ENCODE data around the gene TRAF3.

DNA sequence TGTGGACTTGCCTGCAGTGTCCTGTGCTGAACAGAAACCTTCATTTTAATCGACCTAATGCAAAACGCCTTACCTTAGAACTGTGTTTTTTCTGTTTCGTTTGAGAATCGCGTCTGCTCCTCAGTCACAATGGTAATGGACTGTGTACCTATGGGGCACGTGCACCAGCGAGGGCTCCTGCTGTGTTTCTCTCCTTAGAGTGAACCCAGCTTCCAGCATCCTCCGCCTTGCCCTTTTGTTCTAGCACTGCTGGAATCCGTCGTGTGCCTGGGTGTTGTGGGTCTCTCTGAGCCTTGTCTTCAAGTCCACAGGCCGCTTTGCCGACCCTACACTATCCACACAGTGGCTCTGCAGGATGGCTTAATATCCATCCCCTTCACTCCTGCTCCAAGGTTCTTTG, 148.9 kb downstream of the TRAF3 start:
- TF ChIP-seq, protein P1, sequence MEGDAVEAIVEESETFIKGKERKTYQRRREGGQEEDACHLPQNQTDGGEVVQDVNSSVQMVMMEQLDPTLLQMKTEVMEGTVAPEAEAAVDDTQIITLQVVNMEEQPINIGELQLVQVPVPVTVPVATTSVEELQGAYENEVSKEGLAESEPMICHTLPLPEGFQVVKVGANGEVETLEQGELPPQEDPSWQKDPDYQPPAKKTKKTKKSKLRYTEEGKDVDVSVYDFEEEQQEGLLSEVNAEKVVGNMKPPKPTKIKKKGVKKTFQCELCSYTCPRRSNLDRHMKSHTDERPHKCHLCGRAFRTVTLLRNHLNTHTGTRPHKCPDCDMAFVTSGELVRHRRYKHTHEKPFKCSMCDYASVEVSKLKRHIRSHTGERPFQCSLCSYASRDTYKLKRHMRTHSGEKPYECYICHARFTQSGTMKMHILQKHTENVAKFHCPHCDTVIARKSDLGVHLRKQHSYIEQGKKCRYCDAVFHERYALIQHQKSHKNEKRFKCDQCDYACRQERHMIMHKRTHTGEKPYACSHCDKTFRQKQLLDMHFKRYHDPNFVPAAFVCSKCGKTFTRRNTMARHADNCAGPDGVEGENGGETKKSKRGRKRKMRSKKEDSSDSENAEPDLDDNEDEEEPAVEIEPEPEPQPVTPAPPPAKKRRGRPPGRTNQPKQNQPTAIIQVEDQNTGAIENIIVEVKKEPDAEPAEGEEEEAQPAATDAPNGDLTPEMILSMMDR (IDR thresholded peaks at IDR 0.05 in 4 of 5, conservative IDR thresholded peaks at IDR 0.05 in 1 of 5): no peak
- no peak for TF ChIP-seq POLR2A (IDR thresholded peaks at IDR 0.05)
